Endometrial microvascular endothelial cells (primary cell): Measurements from ENCODE around the gene WNT2. TPM values are rescaled to one million over a fixed set of nuclear protein-coding genes. Genes with fewer than 3 reads are reported as not detected.
"Not testable (repeated sequence)": the region's sequence is repeated elsewhere in the genome, so short reads cannot be mapped to it uniquely, and the experiment has no call there.

ENCODE experiments used
- in situ Hi-C: cut with HindIII; loops from 2 replicates; pipeline ENCODE4 v1.10.0; 2017; ENCODE audit warnings: low sequenced_read_pairs, low pct_unique_long_range_greater_than_20kb; ENCODE audit errors: inconsistent ontology term
- total RNA-seq: library from RNA; depleted of rRNA; stranded (reverse); fragments of >200 nt; gene quantifications from one replicate; pipeline ENCODE4 v1.2.3, GENCODE V29; 2015; ENCODE audit errors: inconsistent ontology term

Gene WNT2
- total RNA-seq, 1 donor from 2014 or later = not detected

GRCh38 chr7:117312593-117313580 lies 10.0 kb downstream of the WNT2 start:
- in situ Hi-C loops = no loop called here

- in situ Hi-C loops = no loop called here
Observed at GRCh38 chr7:117308891-117309290, 14.0 kb downstream of the WNT2 start.

- in situ Hi-C loops = no loop called here
Observed at GRCh38 chr7:117302396-117302795, 20.5 kb downstream of the WNT2 start.

- in situ Hi-C loops = not testable (repeated sequence)
Observed at GRCh38 chr7:117300506-117300905, 22.4 kb downstream of the WNT2 start.

GRCh38 chr7:117297606-117298005 lies 25.3 kb downstream of the WNT2 start:
- in situ Hi-C loops = no loop called here

- in situ Hi-C loops = no loop called here
Observed at GRCh38 chr7:117296066-117296465, 26.8 kb downstream of the WNT2 start.

- in situ Hi-C loops = no loop called here
Observed at GRCh38 chr7:117285826-117286225, 37.0 kb downstream of the WNT2 start.

- in situ Hi-C loops = no loop called here
Observed at GRCh38 chr7:117284692-117285091, 38.2 kb downstream of the WNT2 start.

GRCh38 chr7:117283779-117284178 lies 39.1 kb downstream of the WNT2 start:
- in situ Hi-C loops = no loop called here

GRCh38 chr7:117283371-117283770 lies 39.5 kb downstream of the WNT2 start:
- in situ Hi-C loops = no loop called here

GRCh38 chr7:117282239-117282812 lies 40.5 kb downstream of the WNT2 start:
- in situ Hi-C loops = no loop called here

- in situ Hi-C loops = no loop called here
Observed at GRCh38 chr7:117281562-117281961, 41.3 kb downstream of the WNT2 start.

- in situ Hi-C loops = no loop called here
Observed at GRCh38 chr7:117279931-117280557, 42.8 kb downstream of the WNT2 start.

GRCh38 chr7:117279203-117279602 lies 43.7 kb downstream of the WNT2 start:
- in situ Hi-C loops = no loop called here

GRCh38 chr7:117278040-117278439 lies 44.8 kb downstream of the WNT2 start:
- in situ Hi-C loops = no loop called here

- in situ Hi-C loops = no loop called here
Observed at GRCh38 chr7:117277576-117277975, 45.3 kb downstream of the WNT2 start.

- in situ Hi-C loops = no loop called here
Observed at GRCh38 chr7:117274951-117275350, 47.9 kb downstream of the WNT2 start.

GRCh38 chr7:117273814-117274225 lies 49.0 kb downstream of the WNT2 start:
- in situ Hi-C loops = no loop called here

GRCh38 chr7:117273325-117273724 lies 49.5 kb downstream of the WNT2 start:
- in situ Hi-C loops = no loop called here
